Spleen (tissue), 11 donors: ENCODE measurements around the gene TEX50. TPM values are rescaled to one million over a fixed set of nuclear protein-coding genes. Genes with fewer than 3 reads are reported as not detected.
"Not testable (repeated sequence)": the region's sequence is repeated elsewhere in the genome, so short reads cannot be mapped to it uniquely, and the experiment has no call there.

Source experiments
- DNase-seq: peaks from one replicate; pipeline ENCODE4 v3.0.0-alpha.2; 2020
- H3K27ac ChIP-seq, 8 donors: fragments of 200-600 bp; sonication (generic) in 7 of 8; 1 replicate in 4 of 8; 2 replicates in 4 of 8; pipeline versions ENCODE4 v1.5.0 to v1.8.0; 2016 to 2021; ENCODE audit warnings: inconsistent platforms in 4 of 8, mild to moderate bottlenecking in 4 of 8, moderate library complexity in 1 of 8
- H3K27me3 ChIP-seq, 7 donors: fragments of 200-600 bp; sonication (generic) in 6 of 7; replicated peaks in 1 of 7; 1 replicate in 4 of 7; 2 replicates in 3 of 7; pipeline versions ENCODE4 v1.5.0 to v1.8.0; 2016 to 2021; ENCODE audit warnings: inconsistent platforms in 3 of 7, mild to moderate bottlenecking in 1 of 7
- H3K36me3 ChIP-seq, 6 donors: fragments of 200-600 bp; sonication (generic) in 5 of 6; 1 replicate in 4 of 6; 2 replicates in 2 of 6; pipeline versions ENCODE4 v1.5.0 to v1.8.0; 2016 to 2021; ENCODE audit warnings: inconsistent platforms in 2 of 6
- H3K4me1 ChIP-seq, 6 donors: fragments of 200-600 bp; sonication (generic) in 5 of 6; 1 replicate in 3 of 6; 2 replicates in 3 of 6; pipeline versions ENCODE4 v1.5.0 to v1.8.0; 2016 to 2021; ENCODE audit warnings: inconsistent platforms in 3 of 6
- H3K4me3 ChIP-seq, 8 donors: fragments of 200-600 bp; sonication (generic) in 7 of 8; 1 replicate in 4 of 8; 2 replicates in 4 of 8; pipeline versions ENCODE4 v1.5.0 to v1.8.0; 2016 to 2021; ENCODE audit warnings: inconsistent platforms in 4 of 8, mild to moderate bottlenecking in 4 of 8, moderate library complexity in 2 of 8
- H3K9me3 ChIP-seq, 8 donors: fragments of 200-600 bp; sonication (generic) in 7 of 8; 1 replicate in 4 of 8; 2 replicates in 4 of 8; pipeline versions ENCODE4 v1.5.0 to v1.8.0; 2016 to 2021; ENCODE audit warnings: inconsistent platforms in 4 of 8
- CTCF ChIP-seq, 11 experiments: fragments of 200-600 bp in 7 of 11; fragments of 450-650 bp in 4 of 11; sonication (generic) in 4 of 11; IDR thresholded peaks in 8 of 11; conservative IDR thresholded peaks in 3 of 11; 1 replicate in 7 of 11; 2 replicates in 4 of 11; pipeline versions ENCODE4 v1.4.0 to v1.8.0; 2016 to 2021; ENCODE audit warnings: antibody characterized with exemption in 11 of 11, inconsistent platforms in 4 of 11, mild to moderate bottlenecking in 1 of 11
- POLR2A ChIP-seq, 3 donors: fragments of 450-650 bp; IDR thresholded peaks; one replicate each; pipeline ENCODE4 v1.5.1; 2017; ENCODE audit warnings: antibody characterized with exemption in 3 of 3, mild to moderate bottlenecking in 1 of 3
- POLR2AphosphoS5 ChIP-seq, 3 donors: sonication (generic); formaldehyde crosslinking; IDR thresholded peaks; one replicate each; pipeline ENCODE4 v1.5.1; 2017; ENCODE audit warnings: antibody characterized with exemption in 3 of 3
- WGBS, 5 donors: extraction: QIAGEN DNeasy Blood & Tissue Kit in 3 of 5; methylation state at CpG; one replicate each; pipeline versions ENCODE4 v1.1.5 to v1.1.7; 2013 to 2018; 5-methylcytosine and 5-hydroxymethylcytosine counted together
- intact Hi-C: fragments of 100-400 bp; cut with DNase I; formaldehyde crosslinking; loops from one replicate; pipeline ENCODE4 v1.15.0; 2023; ENCODE audit warnings: low total_unique reads
- polyA plus RNA-seq, 3 donors: library from polyadenylated mRNA; stranded (reverse); fragments of 200-250 nt; gene quantifications; one replicate each; pipeline ENCODE4 v1.2.1, GENCODE V29; 2013
- total RNA-seq, 7 donors: library from RNA; depleted of rRNA in 3 of 7; stranded (reverse); fragments of >200 nt in 3 of 7; fragmentation: NEBNext Ultra II Directional in 4 of 7; extraction: Animal tissue kit (Norgen Biotek cat#: 25700) in 4 of 7; gene quantifications; one replicate each; pipeline versions ENCODE4 v1.1.0 to v1.2.1, GENCODE V29; 2016 to 2021
- donor health status: healthy with polysubstance abuse.
- donor health status: DM: no; HTN: no; CAD: no; lungs with moderate emphysema.
- donor health status: DM: no; HTN: no; CAD: no.
- donor health status: Bipolar disorder and iron deficiency.
- donor health status: healthy.
- donor health status: DM: no; HTN: no; CAD: no.
- donor health status: DM: yes; HTN: yes; CAD: no.

The TEX50 gene
- total and polyA plus RNA-seq, 10 donors, result not detected

GRCh38 chr1:173638043-173639021 is 3.2 kb downstream of the TEX50 start:
- Histone ChIP-seq H3K4me1 (no peaks in the 10 kb centered on the region), H3K36me3 (no peaks in the 10 kb centered on the region), H3K27ac (peak overlapping the region in 1 of 8 donors; percentile 15), H3K9me3 (peaks cover 0 to 13% (median 0%) of the 10 kb centered on the region in 8 donors), H3K4me3 (no peak overlapping the region), H3K27me3 (no peaks in the 10 kb centered on the region)
- 80 to 88% (median 86%) methylated on average over 12 of the region's 12 CpGs for WGBS, 5 donors
- no peak for DNase-seq
- intact Hi-C loops, result no loop called here
- no peak for TF ChIP-seq CTCF (IDR thresholded peaks at IDR 0.05 in 8 of 11, conservative IDR thresholded peaks at IDR 0.05 in 3 of 11)
- TF ChIP-seq POLR2AphosphoS5 (IDR thresholded peaks at IDR 0.05), result no peak
- no peak for TF ChIP-seq POLR2A (IDR thresholded peaks at IDR 0.05)

- Histone ChIP-seq H3K4me3 (no peak overlapping the region), H3K27me3 (no peaks in the 10 kb centered on the region), H3K4me1 (no peaks in the 10 kb centered on the region), H3K36me3 (no peaks in the 10 kb centered on the region), H3K27ac (peak overlapping the region in 1 of 8 donors; percentile 15), H3K9me3 (peaks cover 0 to 13% (median 0%) of the 10 kb centered on the region in 8 donors)
- DNase-seq, result no peak
- 30 to 60% (median 57%) methylated on average over 2 of the region's 2 CpGs for WGBS, 5 donors
- intact Hi-C loops, result no loop called here
- TF ChIP-seq POLR2A (IDR thresholded peaks at IDR 0.05) (no peak), CTCF (IDR thresholded peaks at IDR 0.05 in 8 of 11, conservative IDR thresholded peaks at IDR 0.05 in 3 of 11) (no peak), POLR2AphosphoS5 (IDR thresholded peaks at IDR 0.05) (no peak)
These were observed 4.0 kb downstream of the TEX50 start for GRCh38 chr1:173639102-173639501.

- DNase-seq, H3K27me3 ChIP-seq, intact Hi-C loops, H3K27ac ChIP-seq, H3K36me3 ChIP-seq, H3K4me3 ChIP-seq, H3K4me1 ChIP-seq, H3K9me3 ChIP-seq: not testable (repeated sequence)
- 80 to 96% (median 93%) methylated on average over 4 of the region's 4 CpGs for WGBS, 5 donors
These were observed 7.5 kb downstream of the TEX50 start for GRCh38 chr1:173642450-173643139.

- no peak overlapping the region for H3K4me3 ChIP-seq
- DNase-seq, result no peak
- H3K36me3 ChIP-seq, result no peaks in the 10 kb centered on the region
- 75 to 81% (median 78%) methylated on average over 3 of the region's 3 CpGs for WGBS, 5 donors
- peaks cover 0 to 6% (median 0%) of the 10 kb centered on the region in 8 donors for H3K9me3 ChIP-seq
- no peak overlapping the region for H3K27ac ChIP-seq
- H3K27me3 ChIP-seq, result no peaks in the 10 kb centered on the region
- TF ChIP-seq POLR2A (IDR thresholded peaks at IDR 0.05), result no peak
- no peak for TF ChIP-seq CTCF (IDR thresholded peaks at IDR 0.05 in 8 of 11, conservative IDR thresholded peaks at IDR 0.05 in 3 of 11)
- TF ChIP-seq POLR2AphosphoS5 (IDR thresholded peaks at IDR 0.05), result no peak
- H3K4me1 ChIP-seq, result no peaks in the 10 kb centered on the region
- intact Hi-C loops, result no loop called here
These were observed 11.5 kb downstream of the TEX50 start for GRCh38 chr1:173646656-173647055.
